RWPE1 (cell line): ENCODE data around the gene SGCA.

Experiments used
- CTCF ChIA-PET: fragments of 350-600 bp; sonication (Branson Sonifier 250); formaldehyde crosslinking; extraction: SDS; loops from one replicate; lab custom pipeline; 2021; lab: Yijun Ruan, JAX
- POLR2A ChIA-PET: fragments of 400-600 bp; formaldehyde crosslinking; extraction: SDS; loops from one replicate; lab custom pipeline; 2020; ENCODE audit warnings: antibody characterized with exemption; ENCODE audit not compliant: low non-redundant PET; lab: Yijun Ruan, JAX
- DNase-seq: peaks from one replicate; pipeline ENCODE4 v3.0.0; 2012; ENCODE audit warnings: low spot score
- H3K27ac ChIP-seq: fragments of 450-650 bp; 2 replicates; pipeline ENCODE4 v1.5.1; 2017
- CTCF ChIP-seq: fragments of 450-650 bp; conservative IDR thresholded peaks from 2 replicates; pipeline ENCODE4 v1.5.1; 2017; ENCODE audit warnings: low read depth, mild to moderate bottlenecking

Gene SGCA

GRCh38 chr17:50204431-50204830 is 38.6 kb downstream of the SGCA start:
- no peak for DNase-seq
- CTCF ChIA-PET, result interaction anchor here (0.6 to 5.7 kb wide), 8 partner anchors 35 to 253 kb away, joined by 3 to 104 read pairs (median 4); no protein-coding TSS in a partner anchor
- POLR2A ChIA-PET, result no interaction called here
- H3K27ac ChIP-seq, result no peak overlapping the region
- TF ChIP-seq CTCF, result no peak

GRCh38 chr17:50205111-50205962 is 39.5 kb downstream of the SGCA start:
- no peak for TF ChIP-seq CTCF
- no peak overlapping the region; the same call in 1 of the 2 replicates for H3K27ac ChIP-seq
- no peak for DNase-seq
- ChIA-PET CTCF (interaction anchor here (0.6 to 5.7 kb wide), 8 partner anchors 35 to 253 kb away, joined by 3 to 104 read pairs (median 4); no protein-coding TSS in a partner anchor), POLR2A (no interaction called here)

- no peak for DNase-seq
- no peak for TF ChIP-seq CTCF
- no peak overlapping the region for H3K27ac ChIP-seq
- ChIA-PET POLR2A (interaction anchor here (0.6 kb wide), 1 partner anchor 11 kb away, joined by 7 read pairs; no protein-coding TSS in a partner anchor), CTCF (interaction anchor here (0.7 to 1.1 kb wide), 2 partner anchors 66 to 92 kb away, joined by 3 to 6 read pairs; no protein-coding TSS in a partner anchor)
These were observed 40.2 kb downstream of the SGCA start for GRCh38 chr17:50205963-50206505.

GRCh38 chr17:50206604-50207293 is 40.9 kb downstream of the SGCA start:
- no peak for DNase-seq
- POLR2A ChIA-PET, result no interaction called here
- TF ChIP-seq CTCF, result no peak
- CTCF ChIA-PET, result interaction anchor here (0.5 to 1.1 kb wide), 3 partner anchors 65 to 170 kb away, joined by 3 to 9 read pairs (median 6); no protein-coding TSS in a partner anchor
- no peak overlapping the region for H3K27ac ChIP-seq

- ChIA-PET CTCF (interaction anchor here (0.5 to 1.4 kb wide), 3 partner anchors 65 to 91 kb away, joined by 3 to 9 read pairs (median 4); no protein-coding TSS in a partner anchor), POLR2A (interaction anchor here (0.6 kb wide), 1 partner anchor 159 kb away, joined by 5 read pairs; no protein-coding TSS in a partner anchor)
- H3K27ac ChIP-seq, result no peak overlapping the region
- TF ChIP-seq CTCF, result no peak
- no peak for DNase-seq
These were observed 41.5 kb downstream of the SGCA start for GRCh38 chr17:50207315-50207714.
